Ecto neural progenitor cell (in vitro differentiated cells): ENCODE data around the gene PALM2AKAP2.
A peak's percentile ranks its signal among the peaks of the same experiment; 100 is the strongest.
"Not testable (repeated sequence)": the region's sequence is repeated elsewhere in the genome, so short reads cannot be mapped to it uniquely, and the experiment has no call there.

ENCODE experiments used
- DNase-seq: peaks from one replicate; pipeline ENCODE4 v3.0.0-alpha.2; 2018; ENCODE audit warnings: low spot score

The PALM2AKAP2 gene

GRCh38 chr9:109805050-109805449 lies 25.1 kb downstream of the PALM2AKAP2 start:
- DNase-seq, result no peak

GRCh38 chr9:109806506-109807115 lies 26.6 kb downstream of the PALM2AKAP2 start:
- DNase-seq, result no peak

DNA sequence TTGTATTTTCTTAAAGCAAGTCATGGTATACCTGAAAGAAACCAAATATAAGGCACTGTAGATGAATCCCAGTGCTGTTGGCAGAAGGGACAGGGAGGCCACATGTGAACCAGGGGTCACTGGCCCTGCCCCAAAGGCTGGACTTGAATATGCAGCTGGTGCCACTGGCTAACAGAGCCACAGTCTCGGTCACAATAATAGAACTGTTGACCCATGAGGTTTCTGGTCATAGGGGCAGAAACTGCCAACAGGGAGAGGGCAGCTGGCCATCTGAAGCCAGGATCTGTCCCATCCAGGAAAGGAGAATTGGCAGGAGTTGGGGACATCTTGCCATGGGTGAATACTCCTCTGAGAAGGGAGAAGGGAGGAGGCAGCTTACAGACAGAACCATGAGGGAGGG lies 31.9 kb downstream of the PALM2AKAP2 start:
- no peak for DNase-seq

DNA sequence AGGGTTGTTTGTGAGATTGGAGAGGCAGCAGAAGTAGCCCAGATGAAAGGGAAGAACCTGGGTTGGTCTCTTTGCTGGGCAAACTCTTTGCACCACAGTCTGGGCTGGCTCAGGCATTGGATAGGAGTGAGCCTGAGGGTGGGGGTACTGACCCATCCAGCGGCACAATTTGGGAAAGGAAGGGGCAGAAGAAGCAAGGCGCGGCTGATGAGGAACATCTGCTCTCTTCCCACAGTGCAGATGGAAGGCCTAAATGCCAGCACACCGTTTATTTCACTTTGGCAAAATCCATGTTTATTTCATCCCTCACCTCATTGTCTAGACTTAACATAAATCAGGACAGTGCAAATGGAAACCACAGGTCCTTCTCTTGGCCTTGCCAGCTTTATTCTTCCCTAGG lies 32.3 kb downstream of the PALM2AKAP2 start:
- no peak for DNase-seq

DNA sequence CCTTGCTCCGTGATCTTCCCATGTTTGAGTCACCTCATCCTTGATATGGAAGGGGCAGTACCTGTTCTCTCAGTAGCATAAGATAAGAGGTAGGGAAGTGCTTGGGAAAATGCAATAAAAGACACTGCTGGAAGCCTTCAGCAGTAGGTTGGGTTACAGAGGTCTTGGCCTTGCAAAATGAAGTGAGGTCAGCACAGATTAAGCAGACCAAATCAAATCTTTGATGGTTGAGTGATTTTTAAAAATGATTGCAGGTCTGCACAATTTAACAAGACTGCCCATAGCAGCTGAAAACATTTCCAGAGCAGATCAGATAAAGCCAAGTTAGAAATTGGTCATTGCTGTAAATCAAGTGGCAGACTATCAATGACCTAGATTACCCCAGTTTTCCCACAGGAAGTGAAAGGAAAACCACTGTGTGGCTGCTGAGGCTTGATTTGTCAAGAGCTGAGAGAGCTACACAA lies 32.9 kb downstream of the PALM2AKAP2 start:
- DNase-seq, result no peak

DNA sequence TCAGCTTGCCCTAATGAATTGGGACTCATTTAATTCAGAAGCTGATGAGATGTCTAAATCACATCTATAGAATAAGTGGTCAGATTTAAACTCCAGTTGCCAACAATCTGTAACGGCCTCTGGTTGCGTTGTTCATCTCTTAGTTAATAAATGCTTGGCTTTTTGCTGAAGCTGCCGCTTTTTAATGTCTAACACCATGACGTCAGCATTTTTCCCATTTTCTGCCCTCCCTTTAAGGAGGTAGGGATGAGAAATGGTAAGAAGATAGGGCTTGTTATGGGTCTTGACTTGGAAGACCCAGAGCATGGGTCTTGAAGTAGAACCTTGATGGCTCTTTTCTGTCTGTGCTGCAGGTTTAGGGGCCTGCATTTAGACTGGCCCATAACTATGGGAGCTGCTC lies 33.3 kb downstream of the PALM2AKAP2 start:
- no peak for DNase-seq

DNA sequence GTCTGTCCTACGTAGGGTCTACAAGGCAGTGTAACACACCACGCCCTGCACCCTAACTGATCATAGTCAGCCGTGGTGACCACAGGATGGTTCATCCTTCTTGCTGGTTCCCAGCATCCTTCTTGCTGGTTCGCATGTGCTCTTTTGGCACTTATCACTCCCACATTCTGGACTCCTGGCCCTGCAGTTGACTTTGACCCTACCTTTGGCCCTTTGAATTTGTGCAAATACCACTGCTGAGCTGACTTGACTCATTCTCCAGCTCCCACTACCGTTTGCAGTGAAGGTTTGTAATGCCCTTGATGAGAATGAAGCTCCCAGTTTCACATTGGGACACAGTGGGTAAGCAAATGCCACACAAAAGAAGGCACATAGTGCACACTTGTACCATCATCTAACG lies 33.8 kb downstream of the PALM2AKAP2 start:
- DNase-seq, result no peak

- no peak for DNase-seq
Measured at GRCh38 chr9:109815366-109815947, 35.5 kb downstream of the PALM2AKAP2 start.

GRCh38 chr9:109816490-109816889 lies 36.5 kb downstream of the PALM2AKAP2 start:
- no peak for DNase-seq

DNA sequence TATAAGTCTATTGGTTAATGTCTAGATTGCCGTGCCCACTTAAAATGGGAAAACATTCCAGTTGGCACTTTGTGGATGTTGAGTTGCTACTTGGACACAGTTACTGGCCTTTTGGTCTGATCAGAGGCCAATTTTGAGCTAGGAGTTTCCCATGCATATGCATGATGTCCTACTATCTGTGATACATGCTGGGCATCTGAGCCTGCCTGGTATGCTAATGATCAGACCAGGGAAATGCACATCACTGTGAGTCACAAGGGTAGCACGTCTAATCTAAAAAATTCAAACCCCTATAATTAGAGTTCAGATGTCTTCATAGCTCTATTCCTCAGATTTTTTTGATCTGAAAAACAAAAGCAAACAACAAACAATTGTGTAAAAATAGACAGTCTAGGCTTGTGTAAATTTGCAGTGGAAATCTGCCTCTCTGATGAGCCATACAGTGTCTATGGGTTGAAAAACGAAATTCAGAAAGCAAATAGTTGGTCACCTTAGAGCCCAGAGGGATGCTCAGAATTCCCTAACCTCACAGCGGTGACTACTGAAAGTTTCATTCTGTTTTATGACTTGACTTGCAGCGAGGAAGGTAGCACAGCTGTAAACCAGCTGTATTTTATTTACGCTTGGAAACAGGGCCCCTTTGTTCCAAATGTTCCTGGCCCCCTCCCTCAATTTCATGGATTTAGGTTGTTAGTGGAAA lies 37.3 kb downstream of the PALM2AKAP2 start:
- no peak for DNase-seq

GRCh38 chr9:109817846-109818472 lies 38.0 kb downstream of the PALM2AKAP2 start:
- DNase-seq, result peak; percentile 66

GRCh38 chr9:109821711-109822110 lies 41.7 kb downstream of the PALM2AKAP2 start:
- no peak for DNase-seq

DNA sequence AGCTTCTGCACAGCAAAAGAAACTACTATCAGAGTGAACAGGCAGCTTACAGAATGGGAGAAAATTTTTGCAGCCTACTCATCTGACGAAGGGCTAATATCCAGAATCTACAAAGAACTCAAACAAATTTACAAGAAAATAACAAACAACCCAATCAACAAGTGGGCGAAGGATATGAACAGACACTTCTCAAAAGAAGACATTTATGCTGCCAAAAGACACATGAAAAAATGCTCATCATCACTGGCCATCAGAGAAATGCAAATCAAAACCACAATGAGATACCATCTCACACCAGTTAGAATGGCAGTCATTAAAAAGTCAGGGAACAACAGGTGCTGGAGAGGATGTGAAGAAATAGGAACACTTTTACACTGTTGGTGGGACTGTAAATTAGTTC lies 45.4 kb downstream of the PALM2AKAP2 start:
- not testable (repeated sequence) for DNase-seq

- no peak for DNase-seq
Measured at GRCh38 chr9:109826559-109826958, 46.6 kb downstream of the PALM2AKAP2 start.

GRCh38 chr9:109828254-109828653 lies 48.3 kb downstream of the PALM2AKAP2 start:
- no peak for DNase-seq
